ENCODE measurements around the gene ANKRD34A.
"Not testable (repeated sequence)": the region's sequence is repeated elsewhere in the genome, so short reads cannot be mapped to it uniquely, and the experiment has no call there.

ANKRD34A gene

DNA sequence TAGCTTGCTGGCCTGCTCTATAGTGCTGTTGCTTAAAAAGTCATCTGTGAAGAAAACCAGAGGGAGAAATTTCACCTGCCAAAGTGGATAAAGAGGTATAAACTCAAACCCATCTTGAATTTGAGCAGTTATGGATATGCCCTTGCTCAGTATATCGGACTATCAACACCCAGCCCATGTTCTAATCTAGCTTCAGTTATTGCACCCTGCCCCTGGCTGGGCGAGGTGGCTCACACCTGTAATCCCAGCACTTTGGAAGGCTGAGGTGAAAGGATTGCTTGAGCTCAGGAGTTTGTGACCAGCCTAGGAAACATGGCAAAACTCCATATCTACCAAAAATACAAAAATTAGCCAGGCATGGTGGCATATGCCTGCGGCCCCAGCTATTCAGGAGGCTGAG, 19.8 kb downstream of the ANKRD34A start:
- no peak for DNase-seq (ENCODE audit: low spot score)
- TF ChIP-seq, protein P1, sequence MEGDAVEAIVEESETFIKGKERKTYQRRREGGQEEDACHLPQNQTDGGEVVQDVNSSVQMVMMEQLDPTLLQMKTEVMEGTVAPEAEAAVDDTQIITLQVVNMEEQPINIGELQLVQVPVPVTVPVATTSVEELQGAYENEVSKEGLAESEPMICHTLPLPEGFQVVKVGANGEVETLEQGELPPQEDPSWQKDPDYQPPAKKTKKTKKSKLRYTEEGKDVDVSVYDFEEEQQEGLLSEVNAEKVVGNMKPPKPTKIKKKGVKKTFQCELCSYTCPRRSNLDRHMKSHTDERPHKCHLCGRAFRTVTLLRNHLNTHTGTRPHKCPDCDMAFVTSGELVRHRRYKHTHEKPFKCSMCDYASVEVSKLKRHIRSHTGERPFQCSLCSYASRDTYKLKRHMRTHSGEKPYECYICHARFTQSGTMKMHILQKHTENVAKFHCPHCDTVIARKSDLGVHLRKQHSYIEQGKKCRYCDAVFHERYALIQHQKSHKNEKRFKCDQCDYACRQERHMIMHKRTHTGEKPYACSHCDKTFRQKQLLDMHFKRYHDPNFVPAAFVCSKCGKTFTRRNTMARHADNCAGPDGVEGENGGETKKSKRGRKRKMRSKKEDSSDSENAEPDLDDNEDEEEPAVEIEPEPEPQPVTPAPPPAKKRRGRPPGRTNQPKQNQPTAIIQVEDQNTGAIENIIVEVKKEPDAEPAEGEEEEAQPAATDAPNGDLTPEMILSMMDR (IDR thresholded peaks at IDR 0.05): no peak
- Histone ChIP-seq H3K4me3 (no peak overlapping the region), H3K27ac (no peak overlapping the region)

DNA sequence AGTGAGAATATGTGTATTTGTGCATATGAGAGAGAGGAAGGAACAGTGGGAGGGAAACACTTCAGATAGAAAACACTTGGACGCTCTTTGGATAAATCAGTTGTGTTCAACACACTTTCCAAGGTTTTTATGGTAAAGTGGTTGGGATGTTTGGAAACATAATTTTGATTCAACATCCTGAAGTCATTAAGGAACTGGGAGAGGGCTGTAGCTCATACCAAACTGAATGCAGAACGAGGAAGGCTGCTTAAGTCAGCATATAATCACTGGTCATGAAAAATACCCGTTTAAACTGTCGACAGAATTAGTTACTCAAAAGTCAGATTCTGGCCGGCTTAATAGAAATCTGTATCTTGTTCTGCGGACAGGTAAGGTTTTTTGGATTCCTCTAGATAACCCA, 21.5 kb downstream of the ANKRD34A start:
- Histone ChIP-seq H3K27ac (no peak overlapping the region), H3K4me3 (no peak overlapping the region)
- no peak for DNase-seq (ENCODE audit: low spot score)
- TF ChIP-seq, protein P1 (IDR thresholded peaks at IDR 0.05): no peak

DNA sequence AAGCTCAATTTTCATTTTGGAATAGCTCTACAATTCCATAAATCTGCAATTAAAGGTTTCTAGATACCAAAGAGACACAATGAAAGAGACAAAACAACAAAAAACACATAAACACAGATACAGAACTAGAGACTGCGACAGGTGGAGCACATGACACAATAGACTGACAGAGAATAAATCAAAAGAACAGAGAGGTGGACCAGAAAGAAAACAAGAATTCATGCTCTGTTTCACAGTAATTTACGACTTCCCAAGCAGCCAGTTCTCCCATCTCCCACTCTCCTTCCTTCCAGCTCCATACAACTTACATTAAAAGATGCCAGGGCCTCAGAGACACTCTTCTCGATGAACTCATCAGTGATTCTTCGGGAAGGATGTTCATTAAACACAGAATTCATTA, 22.0 kb downstream of the ANKRD34A start:
- TF ChIP-seq, protein P1 (IDR thresholded peaks at IDR 0.05): no peak

DNA sequence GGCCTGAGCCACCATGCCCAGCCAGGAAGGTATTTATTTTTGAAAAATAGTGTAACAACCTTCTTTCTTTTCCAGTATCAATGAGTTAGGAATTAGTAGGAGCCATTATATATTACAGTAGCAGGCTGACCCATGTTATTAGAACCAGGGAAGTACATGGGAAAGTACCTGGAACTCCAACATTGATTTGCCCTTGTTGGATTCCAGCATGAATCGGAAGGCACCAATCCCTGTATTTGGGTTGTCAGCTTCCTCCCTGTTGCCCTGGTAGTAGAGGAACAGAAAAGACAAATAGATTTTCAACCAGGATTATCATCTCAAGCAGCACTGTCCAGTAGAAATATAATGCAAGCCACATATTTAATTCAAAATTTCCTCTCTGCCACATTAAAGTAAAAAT, 26.9 kb downstream of the ANKRD34A start:
- Histone ChIP-seq H3K4me3 (no peak overlapping the region), H3K27ac (no peak overlapping the region)
- no peak for DNase-seq (ENCODE audit: low spot score)
- TF ChIP-seq, protein P1 (IDR thresholded peaks at IDR 0.05): no peak

More for the DNA sequence above, 22.0 kb downstream of the ANKRD34A start:
- H3K27ac ChIP-seq: no peak overlapping the region
- DNase-seq (ENCODE audit: low spot score): no peak
- H3K4me3 ChIP-seq: no peak overlapping the region

DNA sequence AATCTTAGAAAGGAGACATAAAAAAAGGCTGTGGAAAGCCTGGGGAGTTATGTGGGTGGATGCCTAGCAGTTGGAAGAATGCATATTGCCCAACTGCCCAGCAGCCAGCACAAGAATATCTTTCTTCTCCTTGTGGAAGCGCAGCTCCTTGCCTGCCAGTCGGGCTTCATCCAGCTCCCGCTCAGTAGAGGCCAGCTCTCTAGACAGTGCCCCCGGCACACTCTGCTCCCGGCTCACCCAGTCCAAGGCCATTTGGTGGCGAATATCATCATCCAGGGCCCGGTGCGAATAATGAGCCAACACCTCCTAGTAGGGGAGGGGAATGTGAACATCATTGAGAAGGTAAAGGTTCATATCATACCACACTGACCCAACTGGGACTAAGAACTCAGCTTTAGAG, 28.1 kb downstream of the ANKRD34A start:
- TF ChIP-seq, protein P1 (IDR thresholded peaks at IDR 0.05): no peak
- Histone ChIP-seq H3K4me3 (no peak overlapping the region), H3K27ac (no peak overlapping the region)
- DNase-seq (ENCODE audit: low spot score): no peak

DNA sequence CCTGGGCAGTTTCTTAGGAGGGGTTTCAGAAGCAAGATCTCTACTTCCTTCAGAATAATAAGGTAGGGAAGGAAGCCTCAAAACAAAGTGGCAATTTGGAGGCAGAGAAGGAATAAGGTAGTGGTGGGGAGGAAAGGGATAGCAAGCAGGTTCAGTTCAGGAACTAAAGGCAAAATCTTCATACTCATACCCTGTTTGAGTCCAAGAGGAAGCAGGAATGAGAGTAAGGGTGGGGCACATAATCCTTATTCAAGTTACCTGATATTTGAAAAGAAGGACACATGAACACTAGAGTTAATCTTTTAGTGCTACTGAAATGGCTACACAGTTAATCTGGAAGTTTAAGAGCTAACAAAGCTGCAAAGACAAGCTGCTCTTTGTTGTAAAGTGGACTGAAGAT, 28.7 kb downstream of the ANKRD34A start:
- Histone ChIP-seq H3K4me3 (no peak overlapping the region), H3K27ac (no peak overlapping the region)
- no peak for DNase-seq (ENCODE audit: low spot score)
- TF ChIP-seq, protein P1 (IDR thresholded peaks at IDR 0.05): no peak

DNA sequence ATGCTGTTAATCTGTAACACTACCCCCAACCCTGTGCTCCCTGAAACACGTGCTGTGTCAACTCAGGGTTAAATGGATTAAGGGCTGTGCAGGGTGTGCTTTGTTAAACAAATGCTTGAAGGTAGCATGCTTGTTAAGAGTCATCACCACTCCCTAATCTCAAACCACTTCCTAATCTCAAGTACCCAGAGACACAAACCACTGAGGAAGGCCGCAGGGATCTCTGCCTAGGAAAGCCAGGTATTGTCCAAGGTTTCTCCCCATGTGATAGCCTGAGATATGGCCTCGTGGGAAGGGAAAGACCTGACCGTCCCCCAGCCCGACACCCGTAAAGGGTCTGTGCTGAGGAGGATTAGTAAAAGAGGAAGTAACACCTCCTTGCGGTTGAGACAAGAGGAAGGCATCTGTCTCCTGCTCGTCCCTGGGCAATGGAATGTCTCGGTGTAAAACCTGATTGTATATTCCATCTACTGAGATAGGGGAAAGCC, 31.8 kb downstream of the ANKRD34A start:
- not testable (repeated sequence) for H3K4me3 ChIP-seq; H3K27ac ChIP-seq; DNase-seq (ENCODE audit: low spot score)

All from coronary artery (tissue), 2 donors.